Peyer's patch (tissue), 4 donors: ENCODE results near the gene BRD3OS.

ENCODE experiments used
- CTCF ChIP-seq, 6 experiments: fragments of 450-650 bp in 4 of 6; fragments of 200-600 bp in 2 of 6; sonication (generic) in 1 of 6; IDR thresholded peaks; one replicate each; pipeline ENCODE4 v1.5.1; 2017 to 2019; ENCODE audit warnings: antibody characterized with exemption in 6 of 6, mild to moderate bottlenecking in 3 of 6, moderate library complexity in 1 of 6
- POLR2A ChIP-seq, 2 donors: fragments of 450-650 bp; IDR thresholded peaks; one replicate each; pipeline ENCODE4 v1.5.1; 2017; ENCODE audit warnings: antibody characterized with exemption in 2 of 2, mild to moderate bottlenecking in 2 of 2, moderate library complexity in 2 of 2

GRCh38 chr9:134060546-134060945 lies 35.3 kb downstream of the BRD3OS start:
- no peak for TF ChIP-seq CTCF (IDR thresholded peaks at IDR 0.05)
- TF ChIP-seq POLR2A (IDR thresholded peaks at IDR 0.05), result no peak
